GM12878 (cell line): Measurements from ENCODE around the gene CXCL14. TPM values are rescaled to one million over a fixed set of nuclear protein-coding genes. Genes with fewer than 3 reads are reported as not detected.

Experiments used
- ATAC-seq: fragments of 200-7000 bp; cut with Tn5 transposase; 3 replicates; pipeline ENCODE4 v1.9.1; 2020; ENCODE audit warnings: mild to moderate bottlenecking, moderate library complexity
- BruUV-seq: library from RNA; stranded (reverse); fragments of 400-500 nt; replicated peaks from 2 replicates; lab custom pipeline; 2021; lab: Mats Ljungman, UMichigan
- CTCF ChIA-PET: fragments of 300-600 bp; sonication (Branson Sonifier 250); formaldehyde crosslinking; extraction: SDS; loops from one replicate; lab custom pipeline; 2021; ENCODE audit warnings: inconsistent platforms; lab: Yijun Ruan, JAX
- POLR2A ChIA-PET: fragments of 350-600 bp; formaldehyde crosslinking; extraction: SDS; loops from one replicate; lab custom pipeline; 2021; ENCODE audit warnings: inconsistent platforms; lab: Charles Lee
- RAD21 ChIA-PET: fragments of 300-600 bp; sonication (Branson Sonifier 250); formaldehyde crosslinking; loops from one replicate; lab custom pipeline; 2023; ENCODE audit warnings: antibody characterized with exemption; ENCODE audit not compliant: unreplicated experiment; lab: Charles Lee
- SMC1A ChIA-PET: fragments of 300-600 bp; sonication (Branson Sonifier 250); formaldehyde crosslinking; loops from one replicate; lab custom pipeline; 2023; ENCODE audit not compliant: unreplicated experiment, uncharacterized antibody; lab: Charles Lee
- DNase-seq: peaks from one replicate; pipeline ENCODE4 v3.0.0-alpha.2; 2011; ENCODE audit warnings: low read depth, low spot score
- FAIRE-seq: peaks from 3 replicates; lab custom pipeline; 2011; peaks lifted over from hg19 to GRCh38; lab: Jason Lieb, UNC
- H2AFZ ChIP-seq: 2 replicates; pipeline ENCODE4 v1.6.0; 2011; ENCODE audit warnings: low read depth, low read length, control low read depth; ENCODE audit not compliant: control insufficient read depth
- H3K27ac ChIP-seq: 2 replicates; pipeline ENCODE4 v1.5.1; 2011; ENCODE audit warnings: control low read depth; ENCODE audit not compliant: control insufficient read depth, insufficient read depth
- H3K27me3 ChIP-seq, 2 experiments: replicated peaks in 1 of 2; 2 replicates each; pipeline versions ENCODE4 v1.6.0 to v1.6.1; 2011; ENCODE audit warnings: low read length in 1 of 2; ENCODE audit not compliant: control insufficient read depth in 2 of 2, insufficient read depth in 2 of 2
- H3K36me3 ChIP-seq, 2 experiments: 2 replicates each; pipeline ENCODE4 v1.5.1; 2011; ENCODE audit warnings: low read length in 1 of 2; ENCODE audit not compliant: control insufficient read depth in 2 of 2, insufficient read depth in 2 of 2
- H3K4me1 ChIP-seq: 2 replicates; pipeline ENCODE4 v1.6.1; 2011; ENCODE audit warnings: mild to moderate bottlenecking, low read length, moderate library complexity, mixed read lengths; ENCODE audit not compliant: control insufficient read depth, insufficient read depth
- H3K4me2 ChIP-seq: 2 replicates; pipeline ENCODE4 v1.6.0; 2011; ENCODE audit warnings: control low read depth; ENCODE audit not compliant: control insufficient read depth, insufficient read depth
- H3K4me3 ChIP-seq: fragments of 200-600 bp; sonication (generic); 2 replicates; pipeline ENCODE4 v1.5.1; 2016
- H3K79me2 ChIP-seq: 2 replicates; pipeline ENCODE4 v1.6.0; 2011; ENCODE audit warnings: low read length; ENCODE audit not compliant: control insufficient read depth, insufficient read depth
- H3K9ac ChIP-seq: 2 replicates; pipeline ENCODE4 v1.8.0; 2011; ENCODE audit warnings: low read length, control low read depth, mixed read lengths; ENCODE audit not compliant: control insufficient read depth, insufficient read depth
- H3K9me3 ChIP-seq: replicated peaks from 3 replicates; pipeline ENCODE4 v1.5.1; 2011; ENCODE audit warnings: mild to moderate bottlenecking, low read length; ENCODE audit not compliant: control insufficient read depth, insufficient read depth
- H4K20me1 ChIP-seq: 2 replicates; pipeline ENCODE4 v1.6.0; 2011; ENCODE audit not compliant: control insufficient read depth, insufficient read depth
- ASH2L ChIP-seq: fragments of 300-600, 200-600 bp; sonication (generic); IDR thresholded peaks from 2 replicates; pipeline ENCODE4 v1.6.1; 2017; ENCODE audit warnings: low read depth, mild to moderate bottlenecking, borderline replicate concordance
- HSF1 ChIP-seq: fragments of 150-350 bp; IDR thresholded peaks from 2 replicates; pipeline ENCODE4 v1.6.1; 2014; ENCODE audit warnings: mild to moderate bottlenecking, low read depth, low read length
- KDM1A ChIP-seq: fragments of 200-600 bp; sonication (generic); IDR thresholded peaks from 2 replicates; pipeline ENCODE4 v1.6.1; 2016; ENCODE audit warnings: borderline replicate concordance
- MEF2B ChIP-seq: fragments of 450-650 bp; IDR thresholded peaks from 2 replicates; pipeline ENCODE4 v1.6.1; 2018; ENCODE audit warnings: mild to moderate bottlenecking, moderate library complexity; ENCODE audit not compliant: partially characterized antibody, poor library complexity, severe bottlenecking
- MTA3 ChIP-seq: IDR thresholded peaks from 2 replicates; pipeline ENCODE4 v1.6.1; 2012; ENCODE audit warnings: low read length, inconsistent platforms, borderline replicate concordance
- PML ChIP-seq: IDR thresholded peaks from 2 replicates; pipeline ENCODE4 v1.6.1; 2012; ENCODE audit warnings: low read length, inconsistent platforms
- POLR2AphosphoS2 ChIP-seq: IDR thresholded peaks from 2 replicates; pipeline ENCODE4 v1.6.1; 2011; ENCODE audit warnings: low read depth, mild to moderate bottlenecking, low read length, improper control_type of control experiment, moderate library complexity
- RELB ChIP-seq: fragments of 450-650 bp; IDR thresholded peaks from 2 replicates; pipeline ENCODE4 v1.6.1; 2017; ENCODE audit warnings: low read depth, mild to moderate bottlenecking, moderate library complexity
- SMAD5 ChIP-seq: IDR thresholded peaks from 2 replicates; pipeline ENCODE4 v1.6.1; 2016; ENCODE audit warnings: antibody characterized with exemption, low read depth
- SUPT20H ChIP-seq: IDR thresholded peaks from 2 replicates; pipeline ENCODE4 v1.6.1; 2011; ENCODE audit warnings: low read depth, mild to moderate bottlenecking, low read length, moderate library complexity, borderline replicate concordance; ENCODE audit not compliant: control insufficient read depth
- SUZ12 ChIP-seq: fragments of 200-600 bp; sonication (generic); IDR thresholded peaks from one replicate; pipeline ENCODE4 v1.6.1; 2018; ENCODE audit warnings: antibody characterized with exemption, mild to moderate bottlenecking; ENCODE audit not compliant: unreplicated experiment
- TCF7 ChIP-seq: IDR thresholded peaks from 2 replicates; pipeline ENCODE4 v1.6.1; 2014; ENCODE audit warnings: antibody characterized with exemption, borderline replicate concordance
- ZNF207 ChIP-seq: fragments of 450-650 bp; IDR thresholded peaks from 2 replicates; pipeline ENCODE4 v1.6.1; 2014; ENCODE audit warnings: antibody characterized with exemption, mild to moderate bottlenecking, borderline replicate concordance
- ZNF384 ChIP-seq: IDR thresholded peaks from 2 replicates; pipeline ENCODE4 v1.6.1; 2012; ENCODE audit warnings: low read depth, mild to moderate bottlenecking, low read length, improper control_type of control experiment, borderline replicate concordance
- ZZZ3 ChIP-seq: IDR thresholded peaks from 2 replicates; pipeline ENCODE4 v1.6.1; 2011; ENCODE audit warnings: low read depth; ENCODE audit not compliant: control insufficient read depth, insufficient read length
- WGBS: methylation state at CpG from one replicate; pipeline ENCODE4 v1.1.6; 2016; ENCODE audit warnings: low lambda C conversion rate; ENCODE audit not compliant: insufficient replicate concordance, insufficient coverage; ENCODE audit errors: missing lambda C conversion rate; 5-methylcytosine and 5-hydroxymethylcytosine counted together
- in situ Hi-C: fragments of 300-500 bp; cut with MboI; formaldehyde crosslinking; loops from 9 replicates; pipeline ENCODE4 v1.14.3; 2018; ENCODE audit warnings: mixed read lengths
- intact Hi-C: fragments of 100-400 bp; cut with micrococcal nuclease; formaldehyde crosslinking; loops from one replicate; pipeline ENCODE4 v1.14.2; 2022; ENCODE audit not compliant: unreplicated experiment
- polyA plus RNA-seq, 11 experiments: library from polyadenylated mRNA; depleted of rRNA in 4 of 11; unstranded in 6 of 11; stranded (reverse) in 5 of 11; fragments of >200 nt; fragmentation: Nextera tagmentation in 4 of 11; fragmentation: Illumina TruSeq in 1 of 11; extraction: Ambion mirVana in 4 of 11; extraction: Trizol in 1 of 11; gene quantifications; 1 replicate in 1 of 11; 2 replicates in 10 of 11; pipeline versions ENCODE4 v1.2.1 to v1.2.3, GENCODE V29; 2011 to 2016; ENCODE audit warnings: inconsistent platforms in 2 of 11, missing spikeins in 2 of 11, low read depth in 1 of 11
- total RNA-seq, 4 experiments: library from RNA; depleted of rRNA in 3 of 4; stranded (reverse); fragments of >200 nt in 3 of 4; fragmentation: Illumina TruSeq in 1 of 4; extraction: Trizol in 1 of 4; gene quantifications; 2 replicates each; pipeline versions ENCODE4 v1.2.1 to v1.2.3, GENCODE V29; 2013 to 2021

CXCL14 gene
- total and polyA plus RNA-seq, 10 of the 15 experiments (the other 5 are each of a cell fraction or from before 2014, with no cell fraction given) = 0.05 TPM; not detected in 9

DNA sequence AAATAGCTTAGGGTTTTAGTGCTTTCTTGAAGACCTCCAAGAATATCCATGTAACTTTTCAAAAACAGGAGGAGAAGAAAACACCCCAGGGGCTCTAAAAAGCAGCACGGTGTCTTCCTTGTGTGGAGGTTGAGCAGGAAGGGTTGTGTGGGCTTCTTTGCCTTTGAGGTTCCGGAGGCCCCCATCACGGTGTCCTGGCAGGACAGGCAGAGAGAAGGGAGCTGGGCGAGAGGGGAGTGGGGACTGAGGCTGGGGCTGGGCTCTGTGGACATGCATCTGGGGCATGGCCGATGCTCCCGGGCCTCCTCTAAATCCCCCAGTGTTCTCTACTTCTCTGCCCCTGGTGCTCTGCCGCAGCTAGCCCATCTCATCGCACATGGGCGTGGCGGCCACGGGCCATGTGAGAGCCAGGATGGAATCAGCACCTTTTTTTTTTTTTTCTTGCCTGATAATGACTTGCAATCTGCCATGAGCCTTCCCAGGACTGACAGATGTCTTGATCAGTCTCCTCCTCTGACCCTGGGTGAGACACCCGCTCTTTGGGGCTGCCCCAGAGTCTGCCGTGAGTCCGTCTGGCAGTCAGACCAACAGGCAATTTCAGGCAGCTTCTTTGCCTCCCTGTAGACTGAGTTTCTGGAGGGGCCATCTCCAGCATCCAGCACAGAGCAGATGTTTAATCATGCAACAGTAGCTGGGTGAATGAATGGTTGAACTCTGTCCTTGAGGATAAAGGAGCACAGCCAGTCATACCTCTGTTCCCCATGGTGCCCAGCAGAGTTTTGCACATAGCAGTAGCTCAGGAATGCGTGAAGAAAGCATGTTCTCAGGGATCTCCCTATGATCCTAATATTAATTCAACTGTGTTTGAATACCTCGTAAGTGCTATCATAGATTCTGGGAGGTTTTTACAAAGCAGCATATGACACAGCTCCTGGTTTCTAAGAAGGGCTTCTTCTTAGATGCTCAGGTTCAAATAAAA, 12.1 kb downstream of the CXCL14 start:
- H3K9me3 ChIP-seq = no peaks in the 10 kb centered on the region
- DNase-seq (no peak), FAIRE-seq (no peak), ATAC-seq (no peak; the same call in 2 of the 3 replicates)
- no peaks in the 10 kb centered on the region; the same call in 1 of the 2 replicates for H3K4me1 ChIP-seq
- POLR2A ChIA-PET = no interaction called here
- no peaks in the 10 kb centered on the region for H3K36me3 ChIP-seq
- WGBS = 43% methylated on average over 14 of the region's 16 CpGs
- CTCF ChIA-PET = interaction anchor here (0.6 to 10.2 kb wide), 34 partner anchors 8 to 692 kb away, joined by 3 to 203 read pairs (median 4); partner anchors contain the start of gene SLC25A48
- no peak overlapping the region for H2AFZ ChIP-seq
- in situ Hi-C loops = no loop called here
- H3K4me3 ChIP-seq = no peak overlapping the region
- no peak overlapping the region for H3K9ac ChIP-seq
- H4K20me1 ChIP-seq = no peaks in the 10 kb centered on the region
- SMC1A ChIA-PET = interaction anchor here (0.8 to 3.1 kb wide), 9 partner anchors 11 to 1895 kb away, joined by 3 to 18 read pairs (median 4); no protein-coding TSS in a partner anchor
- RAD21 ChIA-PET = interaction anchor here (0.5 to 2.3 kb wide), 8 partner anchors 15 to 264 kb away, joined by 3 to 14 read pairs (median 3); no protein-coding TSS in a partner anchor
- no TSS peak for BruUV-seq
- no peaks in the 10 kb centered on the region for H3K79me2 ChIP-seq
- intact Hi-C loops = loop anchor here (2.0 kb wide), 1 partner anchor 100 kb away; no protein-coding TSS in a partner anchor
- H3K27ac ChIP-seq = no peak overlapping the region
- H3K4me2 ChIP-seq = no peak overlapping the region
- H3K27me3 ChIP-seq = peaks cover 0 to 3% of the 10 kb centered on the region in 2 experiments; a peak in 3 of 4 replicates
- TF ChIP-seq ZZZ3 (no peak), PML (no peak), TCF7 (no peak), ZNF207 (no peak), SMAD5 (no peak), POLR2AphosphoS2 (no peak), SUZ12 (no peak), RELB (no peak), SUPT20H (no peak), MEF2B (no peak), KDM1A (no peak), MTA3 (no peak), ZNF384 (no peak), HSF1 (no peak), ASH2L (no peak)
